ENCODE data around the gene PCYOX1L.

- no peak for TF ChIP-seq TRIM28 (IDR thresholded peaks at IDR 0.05)
- TF ChIP-seq SMAD3 (CRISPR knock-in tag; conservative IDR thresholded peaks at IDR 0.05) = no peak
- TF ChIP-seq RNF219 (CRISPR knock-in tag; IDR thresholded peaks at IDR 0.05) = no peak
- no peak for TF ChIP-seq BMI1 (IDR thresholded peaks at IDR 0.05; ENCODE audit: low read length)
- TF ChIP-seq TAL1 (IDR thresholded peaks at IDR 0.05) = no peak
Observed at GRCh38 chr5:149379177-149379761, 21.4 kb downstream of the PCYOX1L start, which contains the start of gene IL17B.

Measured in K562 (cell line).